GM12801 (cell line): ENCODE data around the gene CREB3L1.

Experiments used
- CTCF ChIP-seq: IDR thresholded peaks from one replicate; pipeline ENCODE4 v1.5.1; 2011; ENCODE audit warnings: control low read depth; ENCODE audit not compliant: insufficient read length; ENCODE audit errors: extremely low read depth

The CREB3L1 gene

DNA sequence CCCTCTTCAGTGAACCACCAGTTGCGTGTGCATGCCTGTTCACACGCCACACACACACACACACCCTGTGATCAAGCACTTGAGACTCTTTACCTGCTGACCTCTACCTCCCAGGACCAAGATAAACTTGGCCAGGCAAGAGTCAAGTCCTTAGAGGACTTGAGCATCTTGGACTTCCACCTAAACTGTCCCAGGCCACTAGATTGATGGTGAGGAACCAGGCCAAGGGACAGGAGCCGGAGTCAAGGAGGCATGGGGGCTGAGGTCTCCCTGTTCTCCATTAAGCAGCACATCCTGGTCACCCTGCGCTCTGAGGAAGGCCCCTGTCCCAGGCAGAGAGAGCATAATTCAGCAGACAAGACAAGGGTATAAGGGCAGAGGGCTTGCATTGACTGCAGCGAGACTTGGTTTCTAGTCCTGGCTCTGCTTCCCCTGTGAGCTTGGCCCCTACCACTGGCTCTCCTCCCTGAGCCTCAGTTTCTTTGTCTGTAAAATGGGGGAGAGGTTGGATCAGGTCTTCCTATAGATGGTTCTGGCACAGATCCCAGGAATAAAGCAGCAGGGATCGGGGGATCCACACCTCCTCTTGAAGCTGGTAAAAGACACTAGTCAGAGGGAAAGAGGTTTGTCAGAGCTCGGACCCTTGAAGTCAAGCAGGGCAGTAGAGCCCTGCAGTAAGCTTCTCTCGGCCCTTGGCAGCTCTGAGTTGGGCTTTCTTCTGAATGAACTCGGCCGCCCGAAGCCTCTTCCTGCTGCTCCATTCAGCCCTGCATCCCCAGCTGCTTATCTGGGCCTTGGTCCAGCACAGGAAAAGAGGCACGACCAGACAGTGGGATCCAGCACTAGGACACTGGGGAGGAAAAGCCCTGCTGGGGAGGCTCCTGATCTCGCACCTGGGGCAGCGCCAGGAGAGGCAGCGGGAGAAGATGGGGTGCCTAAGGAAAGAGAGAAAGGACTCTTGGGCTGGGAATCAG lies 2.0 kb downstream of the CREB3L1 start:
- no peak for TF ChIP-seq CTCF

- TF ChIP-seq CTCF: no peak
Measured at GRCh38 chr11:46280706-46281105, 3.2 kb downstream of the CREB3L1 start.

DNA sequence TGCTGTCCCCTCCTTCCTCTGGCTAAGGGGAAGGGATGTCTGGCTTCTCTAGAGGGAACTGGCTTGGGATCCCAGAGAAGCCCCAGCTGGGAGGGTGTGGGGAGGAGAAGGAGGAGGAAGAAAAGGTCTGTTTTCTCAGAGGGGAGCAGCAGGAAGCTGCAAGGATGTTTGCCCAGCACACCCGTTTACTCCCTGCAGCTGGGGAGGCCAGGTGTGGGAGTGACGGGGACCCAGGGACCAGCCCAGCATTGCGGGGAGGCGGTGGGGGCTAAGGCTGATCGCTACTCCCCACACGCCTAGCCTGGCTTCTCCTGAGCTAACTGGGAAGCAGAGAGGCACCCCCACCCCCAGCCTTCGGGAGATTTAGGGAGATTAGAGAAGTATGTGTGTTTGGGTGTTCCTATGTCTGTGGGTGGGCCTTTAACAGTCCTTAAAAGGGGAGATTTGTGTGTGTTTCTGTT lies 3.9 kb downstream of the CREB3L1 start:
- TF ChIP-seq CTCF: no peak

DNA sequence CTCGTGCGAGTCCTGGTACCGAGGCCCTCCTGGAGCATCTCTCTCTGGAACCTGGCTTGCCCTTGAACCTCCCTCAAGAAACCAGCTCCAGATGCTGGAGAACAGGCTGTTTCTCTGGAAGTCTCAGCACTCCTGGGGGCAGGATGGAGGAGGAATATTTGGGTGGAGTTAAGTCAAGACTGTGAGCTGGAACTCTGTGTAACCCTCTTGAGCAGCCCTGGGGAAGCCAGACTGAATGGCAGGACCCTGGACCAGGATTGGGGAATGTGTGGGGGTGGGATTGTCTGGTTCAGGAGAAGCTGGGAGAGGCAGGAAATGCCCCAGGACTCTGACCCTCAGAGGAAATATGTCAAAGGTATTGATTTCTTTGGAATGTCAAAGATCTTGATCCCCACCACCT lies 7.7 kb downstream of the CREB3L1 start:
- TF ChIP-seq CTCF: no peak

DNA sequence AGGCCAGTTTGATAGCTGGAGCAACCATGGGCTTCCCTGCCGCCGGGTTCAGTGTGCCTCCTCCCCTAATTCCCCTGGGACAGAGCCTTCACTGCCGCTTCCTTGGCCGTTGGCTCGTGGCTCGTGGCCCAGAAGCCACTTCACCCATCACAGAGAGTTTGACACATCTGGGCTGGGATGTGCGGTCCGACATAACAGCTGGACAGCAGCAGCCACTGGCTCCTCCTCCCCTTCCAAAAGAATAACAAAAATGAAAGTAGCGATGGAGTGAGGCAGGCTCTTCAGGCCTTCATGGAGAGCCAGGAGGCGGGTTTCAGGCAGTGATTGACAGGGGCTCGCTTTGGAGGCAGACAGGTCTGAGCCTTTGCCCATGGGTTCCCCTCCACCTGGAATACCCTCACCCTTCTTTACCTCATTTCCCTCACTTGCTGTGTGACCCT lies 8.2 kb downstream of the CREB3L1 start:
- no peak for TF ChIP-seq CTCF

GRCh38 chr11:46286789-46287188 lies 9.3 kb downstream of the CREB3L1 start:
- no peak for TF ChIP-seq CTCF

- no peak for TF ChIP-seq CTCF
Measured at GRCh38 chr11:46288451-46288850, 11.0 kb downstream of the CREB3L1 start.
